Natural killer cell (primary cell): ENCODE results near the gene MSL2. TPM values are rescaled to one million over a fixed set of nuclear protein-coding genes. Genes with fewer than 3 reads are reported as not detected.
"Not testable (repeated sequence)": the region's sequence is repeated elsewhere in the genome, so short reads cannot be mapped to it uniquely, and the experiment has no call there.

Source experiments
- ATAC-seq, 3 donors: fragments of 150-1000 bp in 2 of 3; fragments of 200-7000 bp in 1 of 3; cut with Tn5 transposase; 1 replicate in 1 of 3; 2 replicates in 2 of 3; pipeline ENCODE4 v1.10.0; 2021; ENCODE audit warnings: mild to moderate bottlenecking in 2 of 3, moderate library complexity in 2 of 3
- DNase-seq, 2 donors: peaks; one replicate each; pipeline versions ENCODE4 v3.0.0 to v3.0.0-alpha.2; 2013 to 2021; ENCODE audit warnings: mixed read lengths in 1 of 2
- H3K27ac ChIP-seq: one replicate; pipeline ENCODE4 v1.5.1; 2013; ENCODE audit warnings: mild to moderate bottlenecking, low read length
- H3K27me3 ChIP-seq: one replicate; pipeline ENCODE4 v1.6.1; 2013; ENCODE audit warnings: low read length; ENCODE audit not compliant: control insufficient read depth, insufficient read depth
- H3K36me3 ChIP-seq: one replicate; pipeline ENCODE4 v1.6.1; 2013; ENCODE audit warnings: low read length; ENCODE audit not compliant: control insufficient read depth, insufficient read depth
- H3K4me1 ChIP-seq: one replicate; pipeline ENCODE4 v1.6.1; 2013; ENCODE audit warnings: low read length; ENCODE audit not compliant: control insufficient read depth, insufficient read depth
- H3K4me3 ChIP-seq: one replicate; pipeline ENCODE4 v1.5.1; 2013; ENCODE audit warnings: low read length
- H3K9me3 ChIP-seq: one replicate; pipeline ENCODE4 v1.6.1; 2013; ENCODE audit warnings: low read length; ENCODE audit not compliant: control insufficient read depth, insufficient read depth
- H3K27ac Mint-ChIP-seq, 2 donors: one replicate each; pipeline ENCODE4 v1.8.0; 2022; ENCODE audit warnings: mild to moderate bottlenecking in 2 of 2, mixed read lengths in 2 of 2, moderate library complexity in 1 of 2
- H3K27me3 Mint-ChIP-seq, 2 donors: one replicate each; pipeline ENCODE4 v1.8.0; 2022; ENCODE audit warnings: low read depth in 2 of 2, mixed read lengths in 2 of 2
- H3K36me3 Mint-ChIP-seq: one replicate; pipeline ENCODE4 v1.8.0; 2022; ENCODE audit warnings: mixed read lengths
- H3K4me1 Mint-ChIP-seq, 2 donors: one replicate each; pipeline ENCODE4 v1.8.0; 2022; ENCODE audit warnings: mixed read lengths in 2 of 2
- H3K4me3 Mint-ChIP-seq: one replicate; pipeline ENCODE4 v1.8.0; 2022; ENCODE audit warnings: mild to moderate bottlenecking, moderate library complexity, mixed read lengths
- H3K9me3 Mint-ChIP-seq, 2 donors: one replicate each; pipeline ENCODE4 v1.8.0; 2022; ENCODE audit warnings: mixed read lengths in 2 of 2
- WGBS: methylation state at CpG from one replicate; pipeline ENCODE4 v1.1.7; 2013; ENCODE audit warnings: missing lambda C conversion rate; ENCODE audit not compliant: insufficient coverage; 5-methylcytosine and 5-hydroxymethylcytosine counted together
- intact Hi-C: fragments of 100-400 bp; cut with micrococcal nuclease; formaldehyde crosslinking; loops from one replicate; pipeline ENCODE4 v1.14.2; 2022
- total RNA-seq, 4 donors: library from RNA; stranded (reverse); fragments of 120-200 nt in 1 of 4; gene quantifications; one replicate each; pipeline versions ENCODE4 v1.2.3 to v1.2.4, GENCODE V29; 2013 to 2022
- TF ChIP-seq, protein P1 (sequence below): fragments of 200-600 bp; IDR thresholded peaks from one replicate; pipeline ENCODE4 v1.8.0; 2022; ENCODE audit warnings: antibody characterized with exemption

The MSL2 gene
- total RNA-seq, 3 donors from 2014 or later (not counting 1 experiment from before 2014, with no cell fraction given) = 104 to 114 (median 110) TPM

DNA sequence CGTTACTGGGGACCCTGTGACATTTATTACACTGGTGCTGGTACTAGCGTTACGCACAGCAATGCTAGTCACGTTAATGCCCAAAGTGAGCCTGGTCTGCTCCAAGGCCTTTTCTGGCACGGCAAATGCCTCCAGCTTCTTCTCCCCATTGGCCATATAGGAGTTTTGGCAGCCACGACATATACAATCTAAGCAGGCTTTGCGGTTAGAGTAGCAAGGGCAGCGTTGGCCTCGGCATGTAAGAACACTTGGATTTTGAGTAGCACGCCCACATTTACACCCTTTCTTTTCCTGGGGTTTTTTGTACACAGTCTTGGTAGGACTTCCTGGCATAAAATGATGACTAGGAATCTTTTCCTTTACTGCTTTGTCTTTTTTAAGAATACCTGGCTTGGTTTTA lies 44.9 kb downstream of the MSL2 start:
- no peak for DNase-seq

DNA sequence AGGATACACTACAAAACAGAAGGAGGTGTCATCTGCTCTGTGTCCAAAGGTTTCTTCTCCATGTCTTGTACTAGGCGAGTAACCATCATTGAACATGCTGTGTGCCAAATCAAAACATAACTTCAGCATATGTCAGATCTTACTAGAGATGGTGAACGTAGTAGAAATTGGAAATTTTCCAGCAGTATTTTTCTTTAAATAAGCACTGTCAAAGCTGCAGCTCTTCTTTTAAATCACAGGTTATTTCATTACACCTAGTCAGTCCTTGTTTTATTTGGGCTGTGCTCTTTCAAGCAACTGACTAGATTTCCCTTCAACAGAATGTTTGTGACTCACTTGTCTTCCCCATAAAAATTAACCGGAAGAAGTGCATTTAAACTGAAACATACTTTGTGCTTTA lies 46.5 kb downstream of the MSL2 start:
- no peak overlapping the region for H3K4me3 ChIP-seq
- H3K4me1 Mint-ChIP-seq = peaks cover 70 to 80% of the 10 kb centered on the region in 2 donors
- WGBS = 82% methylated on average over 2 of the region's 3 CpGs
- H3K27me3 Mint-ChIP-seq = no peaks in the 10 kb centered on the region
- H3K4me3 Mint-ChIP-seq = no peak overlapping the region
- TF ChIP-seq, protein P1, sequence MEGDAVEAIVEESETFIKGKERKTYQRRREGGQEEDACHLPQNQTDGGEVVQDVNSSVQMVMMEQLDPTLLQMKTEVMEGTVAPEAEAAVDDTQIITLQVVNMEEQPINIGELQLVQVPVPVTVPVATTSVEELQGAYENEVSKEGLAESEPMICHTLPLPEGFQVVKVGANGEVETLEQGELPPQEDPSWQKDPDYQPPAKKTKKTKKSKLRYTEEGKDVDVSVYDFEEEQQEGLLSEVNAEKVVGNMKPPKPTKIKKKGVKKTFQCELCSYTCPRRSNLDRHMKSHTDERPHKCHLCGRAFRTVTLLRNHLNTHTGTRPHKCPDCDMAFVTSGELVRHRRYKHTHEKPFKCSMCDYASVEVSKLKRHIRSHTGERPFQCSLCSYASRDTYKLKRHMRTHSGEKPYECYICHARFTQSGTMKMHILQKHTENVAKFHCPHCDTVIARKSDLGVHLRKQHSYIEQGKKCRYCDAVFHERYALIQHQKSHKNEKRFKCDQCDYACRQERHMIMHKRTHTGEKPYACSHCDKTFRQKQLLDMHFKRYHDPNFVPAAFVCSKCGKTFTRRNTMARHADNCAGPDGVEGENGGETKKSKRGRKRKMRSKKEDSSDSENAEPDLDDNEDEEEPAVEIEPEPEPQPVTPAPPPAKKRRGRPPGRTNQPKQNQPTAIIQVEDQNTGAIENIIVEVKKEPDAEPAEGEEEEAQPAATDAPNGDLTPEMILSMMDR = no peak
- H3K27ac ChIP-seq = no peak overlapping the region
- no peaks in the 10 kb centered on the region for H3K27me3 ChIP-seq
- no peaks in the 10 kb centered on the region for H3K9me3 Mint-ChIP-seq
- H3K4me1 ChIP-seq = peaks cover 9% of the 10 kb centered on the region
- H3K36me3 ChIP-seq = peaks cover 38% of the 10 kb centered on the region
- DNase-seq (no peak), ATAC-seq (no peak)
- peaks cover 26% of the 10 kb centered on the region for H3K36me3 Mint-ChIP-seq
- H3K9me3 ChIP-seq = no peaks in the 10 kb centered on the region
- H3K27ac Mint-ChIP-seq = peak overlapping the region; percentile 64 to 75
- intact Hi-C loops = loop anchor here (5.0 kb wide), 1 partner anchor 43 kb away; no protein-coding TSS in a partner anchor

More for the DNA sequence above, 44.9 kb downstream of the MSL2 start:
- Mint-ChIP-seq H3K36me3 (peaks cover 26% of the 10 kb centered on the region), H3K4me3 (no peak overlapping the region), H3K4me1 (peaks cover 75 to 76% of the 10 kb centered on the region in 2 donors), H3K27me3 (no peaks in the 10 kb centered on the region), H3K27ac (peak overlapping the region; percentile 64 to 75), H3K9me3 (no peaks in the 10 kb centered on the region)
- Histone ChIP-seq H3K27ac (no peak overlapping the region), H3K9me3 (no peaks in the 10 kb centered on the region), H3K27me3 (no peaks in the 10 kb centered on the region), H3K36me3 (peaks cover 36% of the 10 kb centered on the region), H3K4me3 (no peak overlapping the region), H3K4me1 (peaks cover 18% of the 10 kb centered on the region)
- 97% methylated on average over 10 of the region's 10 CpGs for WGBS
- intact Hi-C loops = loop anchor here (5.0 kb wide), 1 partner anchor 41 kb away; no protein-coding TSS in a partner anchor
- TF ChIP-seq, protein P1 = no peak
- no peak for ATAC-seq

DNA sequence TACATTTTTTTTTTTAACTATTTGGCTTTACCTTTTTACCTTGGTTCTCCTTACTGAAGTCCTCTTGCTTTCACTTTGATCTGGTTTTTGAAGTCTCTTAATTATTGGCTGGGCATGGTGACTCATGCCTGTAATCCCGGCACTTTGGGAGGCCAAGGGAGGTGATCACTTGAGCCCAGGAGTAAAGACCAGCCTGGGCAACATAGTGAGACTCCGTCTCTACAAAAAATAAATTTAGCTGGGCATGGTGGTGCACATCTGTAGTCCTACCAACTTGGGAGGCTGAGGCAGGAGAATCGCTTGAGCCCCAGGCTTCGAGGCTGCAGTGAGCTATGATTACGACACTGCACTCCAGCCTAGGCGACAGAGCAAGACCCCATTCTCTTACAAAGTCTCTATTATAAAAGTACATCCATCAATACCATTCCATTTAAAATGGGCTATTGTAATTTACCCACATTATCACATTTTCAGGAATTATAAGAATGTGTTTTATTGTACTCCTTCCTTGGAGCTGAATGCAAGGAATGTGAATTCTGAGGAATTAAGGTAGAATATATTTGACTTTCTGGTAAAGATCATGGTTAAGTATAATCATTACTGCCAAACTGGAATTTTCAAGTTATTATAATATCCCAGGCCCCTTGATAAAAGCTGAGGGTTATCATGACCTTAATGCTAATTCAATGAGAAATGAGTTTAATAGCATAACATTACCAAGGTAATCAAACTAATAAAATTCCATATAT lies 49.0 kb downstream of the MSL2 start:
- Mint-ChIP-seq H3K36me3 (peaks cover 26% of the 10 kb centered on the region), H3K27ac (peak overlapping the region; percentile 44 to 75), H3K4me3 (no peak overlapping the region), H3K9me3 (no peaks in the 10 kb centered on the region), H3K27me3 (no peaks in the 10 kb centered on the region), H3K4me1 (peaks cover 57 to 67% of the 10 kb centered on the region in 2 donors)
- ATAC-seq = no peak
- intact Hi-C loops = no loop called here
- H3K36me3 ChIP-seq = peaks cover 35% of the 10 kb centered on the region
- 97% methylated on average over 6 of the region's 6 CpGs for WGBS
- TF ChIP-seq, protein P1 = no peak
- H3K4me3 ChIP-seq = no peak overlapping the region
- H3K27me3 ChIP-seq = no peaks in the 10 kb centered on the region
- no peak for DNase-seq
- H3K27ac ChIP-seq = no peak overlapping the region
- H3K9me3 ChIP-seq = no peaks in the 10 kb centered on the region
- H3K4me1 ChIP-seq = no peaks in the 10 kb centered on the region

DNA sequence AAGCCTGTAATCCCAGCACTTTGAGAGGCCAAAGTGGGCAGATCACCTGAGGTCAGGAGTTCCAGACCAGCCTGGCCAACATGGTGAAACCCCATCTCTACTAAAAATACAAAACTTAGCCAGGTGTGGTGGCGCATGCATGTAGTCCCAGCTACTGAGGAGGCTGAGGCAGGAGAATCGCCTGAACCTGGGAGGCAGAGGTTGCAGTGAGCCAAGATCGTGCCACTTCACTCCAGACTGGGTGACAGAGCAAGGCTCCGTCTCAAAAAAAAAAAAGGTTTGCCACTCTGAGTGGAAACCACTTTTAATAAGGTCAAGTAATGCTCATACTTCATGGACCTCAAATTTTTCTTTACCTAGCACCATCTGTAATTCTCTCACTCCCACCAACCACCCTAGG lies 51.7 kb downstream of the MSL2 start:
- DNase-seq, H3K27me3 Mint-ChIP-seq, intact Hi-C loops, H3K4me1 ChIP-seq, H3K4me3 ChIP-seq, H3K27ac ChIP-seq, ATAC-seq, H3K36me3 Mint-ChIP-seq, H3K4me3 Mint-ChIP-seq, H3K27me3 ChIP-seq, H3K9me3 ChIP-seq, H3K9me3 Mint-ChIP-seq: not testable (repeated sequence)
- peaks cover 10% of the 10 kb centered on the region for H3K36me3 ChIP-seq
- H3K4me1 Mint-ChIP-seq = peaks cover 48 to 56% of the 10 kb centered on the region in 2 donors
- peak overlapping the region; percentile 59 to 72 for H3K27ac Mint-ChIP-seq
- 100% methylated on average over 4 of the region's 4 CpGs for WGBS
